ENCODE measurements around the gene VDAC1.
"Not testable (repeated sequence)": the region's sequence is repeated elsewhere in the genome, so short reads cannot be mapped to it uniquely, and the experiment has no call there.

VDAC1 gene

GRCh38 chr5:134041570-134042411 is 37.0 kb upstream of the VDAC1 start:
- H3K27me3 ChIP-seq (ENCODE audit: insufficient read depth, poor library complexity, severe bottlenecking) = no peaks in the 10 kb centered on the region
- H3K4me3 ChIP-seq (replicated peaks; ENCODE audit: insufficient read depth, low read length) = no peak overlapping the region
- no peak overlapping the region for H3K27ac ChIP-seq (replicated peaks)
- TF ChIP-seq POLR2AphosphoS5 (IDR thresholded peaks at IDR 0.05; ENCODE audit: low read depth) = no peak
- TF ChIP-seq, protein P1, sequence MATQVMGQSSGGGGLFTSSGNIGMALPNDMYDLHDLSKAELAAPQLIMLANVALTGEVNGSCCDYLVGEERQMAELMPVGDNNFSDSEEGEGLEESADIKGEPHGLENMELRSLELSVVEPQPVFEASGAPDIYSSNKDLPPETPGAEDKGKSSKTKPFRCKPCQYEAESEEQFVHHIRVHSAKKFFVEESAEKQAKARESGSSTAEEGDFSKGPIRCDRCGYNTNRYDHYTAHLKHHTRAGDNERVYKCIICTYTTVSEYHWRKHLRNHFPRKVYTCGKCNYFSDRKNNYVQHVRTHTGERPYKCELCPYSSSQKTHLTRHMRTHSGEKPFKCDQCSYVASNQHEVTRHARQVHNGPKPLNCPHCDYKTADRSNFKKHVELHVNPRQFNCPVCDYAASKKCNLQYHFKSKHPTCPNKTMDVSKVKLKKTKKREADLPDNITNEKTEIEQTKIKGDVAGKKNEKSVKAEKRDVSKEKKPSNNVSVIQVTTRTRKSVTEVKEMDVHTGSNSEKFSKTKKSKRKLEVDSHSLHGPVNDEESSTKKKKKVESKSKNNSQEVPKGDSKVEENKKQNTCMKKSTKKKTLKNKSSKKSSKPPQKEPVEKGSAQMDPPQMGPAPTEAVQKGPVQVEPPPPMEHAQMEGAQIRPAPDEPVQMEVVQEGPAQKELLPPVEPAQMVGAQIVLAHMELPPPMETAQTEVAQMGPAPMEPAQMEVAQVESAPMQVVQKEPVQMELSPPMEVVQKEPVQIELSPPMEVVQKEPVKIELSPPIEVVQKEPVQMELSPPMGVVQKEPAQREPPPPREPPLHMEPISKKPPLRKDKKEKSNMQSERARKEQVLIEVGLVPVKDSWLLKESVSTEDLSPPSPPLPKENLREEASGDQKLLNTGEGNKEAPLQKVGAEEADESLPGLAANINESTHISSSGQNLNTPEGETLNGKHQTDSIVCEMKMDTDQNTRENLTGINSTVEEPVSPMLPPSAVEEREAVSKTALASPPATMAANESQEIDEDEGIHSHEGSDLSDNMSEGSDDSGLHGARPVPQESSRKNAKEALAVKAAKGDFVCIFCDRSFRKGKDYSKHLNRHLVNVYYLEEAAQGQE (IDR thresholded peaks at IDR 0.05; ENCODE audit: insufficient replicate concordance, low read depth) = no peak
- no peak for TF ChIP-seq GABPA (IDR thresholded peaks at IDR 0.05; ENCODE audit: low read depth)
- TF ChIP-seq SPI1 (IDR thresholded peaks at IDR 0.05; ENCODE audit: borderline replicate concordance, low read depth) = no peak
- DNase-seq (ENCODE audit: low read depth in 1 of 2, low spot score in 1 of 2) = no peak

DNA sequence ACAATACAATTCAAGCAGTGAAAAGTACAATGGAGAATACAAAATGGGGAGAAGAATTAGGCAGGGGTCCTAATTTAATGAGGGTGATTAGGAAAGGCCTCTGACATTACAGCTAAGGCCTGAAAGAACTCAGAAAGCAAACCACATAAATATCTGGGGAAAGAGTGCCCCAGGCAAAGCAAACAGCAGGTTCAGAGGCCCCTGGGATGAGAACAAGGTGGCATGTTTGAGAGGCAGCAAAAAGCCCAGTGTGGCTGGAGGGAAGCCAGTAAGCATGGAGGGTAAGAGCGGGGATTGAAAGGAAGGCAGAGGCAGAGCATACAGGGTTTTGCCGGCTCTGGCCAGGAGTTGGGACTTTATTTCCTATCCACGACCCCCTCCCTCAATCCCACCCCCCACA is 33.4 kb upstream of the VDAC1 start:
- H3K27ac ChIP-seq (replicated peaks) = no peak overlapping the region
- DNase-seq (ENCODE audit: low read depth in 1 of 2, low spot score in 1 of 2) = no peak
- TF ChIP-seq, protein P1 (IDR thresholded peaks at IDR 0.05; ENCODE audit: insufficient replicate concordance, low read depth) = no peak
- TF ChIP-seq SPI1 (IDR thresholded peaks at IDR 0.05; ENCODE audit: borderline replicate concordance, low read depth) = no peak
- no peak for TF ChIP-seq GABPA (IDR thresholded peaks at IDR 0.05; ENCODE audit: low read depth)
- TF ChIP-seq CTCF (IDR thresholded peaks at IDR 0.05; ENCODE audit: insufficient read depth, low read length) = no peak
- no peak for TF ChIP-seq POLR2AphosphoS5 (IDR thresholded peaks at IDR 0.05; ENCODE audit: low read depth)
- no peaks in the 10 kb centered on the region for H3K27me3 ChIP-seq (ENCODE audit: insufficient read depth, poor library complexity, severe bottlenecking)
- H3K4me3 ChIP-seq (replicated peaks; ENCODE audit: insufficient read depth, low read length) = no peak overlapping the region

DNA sequence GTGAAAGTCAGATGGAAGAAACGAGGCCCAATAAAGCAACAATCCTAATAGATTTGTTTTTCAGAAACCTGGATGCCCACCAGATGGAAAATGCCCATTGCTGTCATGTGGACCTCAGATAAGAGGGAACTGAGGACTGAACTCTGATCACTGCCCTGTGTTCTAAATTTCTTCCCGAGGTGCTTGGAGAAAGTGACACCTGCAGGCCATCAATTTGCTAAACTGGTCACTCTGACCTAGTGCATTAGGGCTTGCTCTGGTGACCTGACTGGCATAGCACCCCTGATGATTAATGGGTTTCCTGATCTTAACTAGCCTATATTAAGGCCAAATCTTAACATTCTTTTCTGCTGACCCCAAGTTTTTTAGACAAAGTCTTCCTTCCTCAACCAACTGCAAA is 32.4 kb upstream of the VDAC1 start:
- no peak for DNase-seq (ENCODE audit: low read depth in 1 of 2, low spot score in 1 of 2)
- no peaks in the 10 kb centered on the region for H3K27me3 ChIP-seq (ENCODE audit: insufficient read depth, poor library complexity, severe bottlenecking)
- TF ChIP-seq POLR2AphosphoS5 (IDR thresholded peaks at IDR 0.05; ENCODE audit: low read depth) = no peak
- H3K4me3 ChIP-seq (replicated peaks; ENCODE audit: insufficient read depth, low read length) = no peak overlapping the region
- no peak overlapping the region for H3K27ac ChIP-seq (replicated peaks)

- DNase-seq (ENCODE audit: low read depth in 1 of 2, low spot score in 1 of 2) = no peak
- no peaks in the 10 kb centered on the region for H3K27me3 ChIP-seq (ENCODE audit: insufficient read depth, poor library complexity, severe bottlenecking)
- TF ChIP-seq SPI1 (IDR thresholded peaks at IDR 0.05; ENCODE audit: borderline replicate concordance, low read depth) (no peak), GABPA (IDR thresholded peaks at IDR 0.05; ENCODE audit: low read depth) (no peak), CTCF (IDR thresholded peaks at IDR 0.05; ENCODE audit: insufficient read depth, low read length) (no peak), POLR2AphosphoS5 (IDR thresholded peaks at IDR 0.05; ENCODE audit: low read depth) (no peak)
- TF ChIP-seq, protein P1 (IDR thresholded peaks at IDR 0.05; ENCODE audit: insufficient replicate concordance, low read depth) = no peak
- H3K4me3 ChIP-seq (replicated peaks; ENCODE audit: insufficient read depth, low read length) = no peak overlapping the region
- H3K27ac ChIP-seq (replicated peaks) = no peak overlapping the region
Measured at GRCh38 chr5:134034326-134034725, 29.6 kb upstream of the VDAC1 start.

DNA sequence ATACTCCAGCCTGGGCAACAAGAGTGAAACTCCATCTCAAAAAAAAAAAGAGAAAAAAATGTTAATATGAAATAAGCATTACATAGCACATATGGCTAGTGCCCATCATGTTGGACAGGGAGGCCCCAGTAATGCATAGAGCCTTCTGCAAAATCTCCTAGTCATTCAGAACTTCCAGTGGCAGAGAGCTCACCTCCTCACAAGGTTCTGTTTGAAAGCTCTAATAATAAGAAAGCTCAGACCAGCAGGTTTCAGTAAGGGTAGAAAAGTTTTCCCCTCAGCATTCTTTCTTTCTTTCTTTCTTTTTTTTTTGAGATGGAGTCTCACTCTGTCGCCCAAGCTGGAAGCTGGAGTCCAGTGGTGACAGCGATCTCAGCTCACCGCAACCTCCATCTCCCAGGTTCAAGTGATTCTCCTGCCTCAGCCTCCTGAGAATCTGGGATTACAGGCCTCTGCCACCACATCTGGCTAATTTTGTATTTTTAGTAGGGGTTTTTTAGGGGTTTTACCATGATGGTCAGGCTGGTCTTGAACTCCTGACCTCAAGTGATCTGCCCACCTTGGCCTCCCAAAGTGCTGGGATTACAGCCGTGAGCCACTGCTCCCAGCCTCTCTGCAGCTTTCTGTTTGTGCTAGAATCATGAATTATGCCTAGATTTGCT is 25.7 kb upstream of the VDAC1 start:
- H3K4me3 ChIP-seq (replicated peaks; ENCODE audit: insufficient read depth, low read length); DNase-seq (ENCODE audit: low read depth in 1 of 2, low spot score in 1 of 2); H3K27ac ChIP-seq (replicated peaks); H3K27me3 ChIP-seq (ENCODE audit: insufficient read depth, poor library complexity, severe bottlenecking): not testable (repeated sequence)

Measured in HL-60 (cell line).